ENCODE measurements around the gene PLA2G4E.

Gene PLA2G4E

DNA sequence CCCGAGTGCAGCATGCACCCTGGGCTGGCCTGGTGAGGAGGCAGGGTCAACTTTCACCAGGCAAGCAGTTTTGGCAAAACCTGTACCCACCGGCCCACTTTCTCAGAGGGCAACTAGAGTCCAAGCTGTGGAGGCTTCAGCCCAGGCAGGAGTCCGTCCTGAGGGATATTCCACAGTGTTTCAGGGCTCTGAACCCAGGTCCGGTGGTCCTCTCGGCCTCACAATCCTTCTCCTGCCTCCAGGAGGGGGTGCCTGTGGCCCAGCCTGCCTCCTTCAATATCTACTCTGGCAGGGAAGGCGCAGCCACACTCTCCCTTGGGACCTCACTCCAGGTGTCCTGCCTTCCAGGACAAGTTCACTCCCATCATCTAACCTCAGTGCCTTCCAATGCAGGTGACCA lies 3.9 kb downstream of the PLA2G4E start:
- Histone ChIP-seq H3K4me3 (ENCODE audit: insufficient read length, low read depth) (no peak overlapping the region), H3K4me1 (ENCODE audit: insufficient read depth, insufficient read length) (peaks cover 2% of the 10 kb centered on the region), H3K36me3 (ENCODE audit: insufficient read depth, insufficient read length, low read length) (no peaks in the 10 kb centered on the region), H3K27me3 (ENCODE audit: insufficient read depth, insufficient read length) (no peaks in the 10 kb centered on the region), H3K9ac (ENCODE audit: insufficient read length, low read depth) (no peak overlapping the region), H3K9me3 (ENCODE audit: insufficient read depth, low read length) (no peaks in the 10 kb centered on the region; the same call in 1 of the 2 replicates)
- TF ChIP-seq SUZ12 (IDR thresholded peaks at IDR 0.05; ENCODE audit: extremely low read depth, insufficient read depth, insufficient read length) (no peak), ZNF274 (IDR thresholded peaks at IDR 0.05; ENCODE audit: low read depth, low read length) (no peak), YY1 (IDR thresholded peaks at IDR 0.05; ENCODE audit: insufficient read depth, insufficient read length) (no peak)
- no peak for DNase-seq (ENCODE audit: low read depth, low spot score)

DNA sequence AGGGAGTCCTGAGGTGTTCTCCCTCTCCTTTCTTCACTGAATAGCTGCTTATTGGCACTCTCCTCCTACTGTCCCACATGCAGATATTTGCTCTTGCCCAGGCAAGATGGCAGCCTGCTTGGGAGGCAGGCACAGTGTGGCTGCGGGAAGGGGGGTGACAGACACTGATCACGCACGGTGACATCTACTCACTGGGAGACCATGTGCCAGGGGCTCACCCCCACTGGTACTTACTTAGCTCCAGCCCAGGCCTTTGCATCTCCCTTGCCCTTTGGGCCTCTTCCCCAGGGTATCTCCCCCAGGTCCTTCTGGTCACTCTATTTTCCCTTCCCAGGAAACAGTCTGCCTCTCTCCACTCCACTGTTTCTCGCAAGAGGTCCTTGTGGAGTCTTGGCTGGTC lies 6.4 kb downstream of the PLA2G4E start:
- DNase-seq (ENCODE audit: low read depth, low spot score): no peak
- Histone ChIP-seq H3K4me1 (ENCODE audit: insufficient read depth, insufficient read length) (peaks cover 2% of the 10 kb centered on the region), H3K9ac (ENCODE audit: insufficient read length, low read depth) (no peak overlapping the region), H3K36me3 (ENCODE audit: insufficient read depth, insufficient read length, low read length) (no peaks in the 10 kb centered on the region), H3K9me3 (ENCODE audit: insufficient read depth, low read length) (no peaks in the 10 kb centered on the region), H3K27me3 (ENCODE audit: insufficient read depth, insufficient read length) (no peaks in the 10 kb centered on the region), H3K4me3 (ENCODE audit: insufficient read length, low read depth) (no peak overlapping the region)
- TF ChIP-seq SUZ12 (IDR thresholded peaks at IDR 0.05; ENCODE audit: extremely low read depth, insufficient read depth, insufficient read length) (no peak), YY1 (IDR thresholded peaks at IDR 0.05; ENCODE audit: insufficient read depth, insufficient read length) (no peak), ZNF274 (IDR thresholded peaks at IDR 0.05; ENCODE audit: low read depth, low read length) (no peak)

DNA sequence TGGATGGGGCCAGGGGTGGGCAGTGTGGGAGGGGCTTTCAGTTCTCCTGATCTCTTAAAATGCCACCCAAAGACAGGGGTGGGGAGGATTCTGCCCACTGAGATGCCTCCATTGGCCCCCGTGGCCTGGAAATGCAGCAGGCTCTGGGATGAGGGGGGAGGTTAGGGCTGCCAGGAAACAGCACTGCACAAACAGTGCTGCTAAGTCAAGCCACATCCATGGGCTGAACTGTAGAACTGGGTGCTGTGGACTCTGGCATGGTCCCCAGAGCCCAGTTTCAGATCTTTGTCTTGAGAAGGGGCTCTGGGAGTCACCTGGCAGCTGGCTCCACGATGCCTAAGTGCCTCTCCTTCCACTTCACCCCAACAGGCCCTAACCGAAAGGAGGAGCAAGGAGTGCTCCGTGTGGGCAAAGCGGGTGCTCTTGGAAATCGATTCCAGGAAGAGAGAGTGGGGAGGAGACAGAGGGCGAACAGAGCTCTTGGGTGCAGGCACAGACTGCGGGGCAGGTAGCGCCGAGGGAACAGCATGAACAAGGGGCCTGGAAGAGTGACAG lies 7.8 kb downstream of the PLA2G4E start:
- Histone ChIP-seq H3K4me3 (ENCODE audit: insufficient read length, low read depth) (no peak overlapping the region), H3K9me3 (ENCODE audit: insufficient read depth, low read length) (no peaks in the 10 kb centered on the region), H3K4me1 (ENCODE audit: insufficient read depth, insufficient read length) (peaks cover 2% of the 10 kb centered on the region), H3K27me3 (ENCODE audit: insufficient read depth, insufficient read length) (no peaks in the 10 kb centered on the region), H3K36me3 (ENCODE audit: insufficient read depth, insufficient read length, low read length) (no peaks in the 10 kb centered on the region), H3K9ac (ENCODE audit: insufficient read length, low read depth) (no peak overlapping the region)
- TF ChIP-seq SUZ12 (IDR thresholded peaks at IDR 0.05; ENCODE audit: extremely low read depth, insufficient read depth, insufficient read length) (no peak), ZNF274 (IDR thresholded peaks at IDR 0.05; ENCODE audit: low read depth, low read length) (no peak), YY1 (IDR thresholded peaks at IDR 0.05; ENCODE audit: insufficient read depth, insufficient read length) (no peak)
- DNase-seq (ENCODE audit: low read depth, low spot score): no peak

DNA sequence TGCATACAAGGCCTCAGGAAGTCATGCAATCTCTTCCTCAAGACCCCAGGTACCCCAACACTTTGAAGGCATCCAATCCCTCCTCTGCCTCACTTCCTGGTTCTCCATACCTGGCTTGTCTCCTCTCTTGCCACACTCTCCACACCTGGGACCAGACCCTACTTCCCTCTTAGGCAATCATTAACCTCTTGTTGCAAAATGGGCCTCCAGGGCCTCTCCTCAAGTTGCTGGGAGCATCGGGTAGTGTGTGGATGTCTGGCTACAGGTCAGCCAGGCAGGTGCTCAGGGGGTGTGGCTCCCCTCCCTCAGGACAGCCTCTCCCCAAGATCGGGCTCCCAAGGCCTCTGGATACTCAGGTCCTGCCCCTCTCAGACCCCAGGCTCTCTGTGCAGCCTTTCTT lies 8.6 kb downstream of the PLA2G4E start:
- Histone ChIP-seq H3K4me3 (ENCODE audit: insufficient read length, low read depth) (no peak overlapping the region), H3K4me1 (ENCODE audit: insufficient read depth, insufficient read length) (peaks cover 2% of the 10 kb centered on the region), H3K9ac (ENCODE audit: insufficient read length, low read depth) (no peak overlapping the region), H3K9me3 (ENCODE audit: insufficient read depth, low read length) (no peaks in the 10 kb centered on the region), H3K27me3 (ENCODE audit: insufficient read depth, insufficient read length) (no peaks in the 10 kb centered on the region), H3K36me3 (ENCODE audit: insufficient read depth, insufficient read length, low read length) (no peaks in the 10 kb centered on the region)
- TF ChIP-seq YY1 (IDR thresholded peaks at IDR 0.05; ENCODE audit: insufficient read depth, insufficient read length) (no peak), ZNF274 (IDR thresholded peaks at IDR 0.05; ENCODE audit: low read depth, low read length) (no peak), SUZ12 (IDR thresholded peaks at IDR 0.05; ENCODE audit: extremely low read depth, insufficient read depth, insufficient read length) (no peak)
- DNase-seq (ENCODE audit: low read depth, low spot score): no peak

DNA sequence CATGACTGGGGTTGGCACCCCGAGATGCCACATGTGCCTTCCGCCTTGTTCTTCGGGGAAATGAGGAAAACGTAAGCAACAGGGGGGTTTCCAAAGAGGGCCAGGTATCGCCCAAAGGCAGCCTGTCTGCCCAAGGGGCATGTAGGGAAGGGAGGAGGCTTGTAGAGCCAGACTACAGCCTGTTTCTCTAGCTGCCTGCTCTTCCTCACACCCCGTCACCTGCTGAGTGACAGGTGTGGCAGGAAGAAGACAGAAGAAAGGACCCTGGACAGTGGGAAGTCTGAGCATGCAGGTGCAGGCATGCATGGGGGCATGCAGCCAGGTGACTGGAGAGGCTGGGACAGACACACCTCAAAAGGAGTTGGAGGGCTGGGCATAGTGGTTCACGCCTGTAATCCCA lies 9.8 kb downstream of the PLA2G4E start:
- no peak for DNase-seq (ENCODE audit: low read depth, low spot score)
- TF ChIP-seq YY1 (IDR thresholded peaks at IDR 0.05; ENCODE audit: insufficient read depth, insufficient read length): no peak
- no peak for TF ChIP-seq ZNF274 (IDR thresholded peaks at IDR 0.05; ENCODE audit: low read depth, low read length)
- TF ChIP-seq SUZ12 (IDR thresholded peaks at IDR 0.05; ENCODE audit: extremely low read depth, insufficient read depth, insufficient read length): no peak
- Histone ChIP-seq H3K27me3 (ENCODE audit: insufficient read depth, insufficient read length) (no peaks in the 10 kb centered on the region), H3K4me3 (ENCODE audit: insufficient read length, low read depth) (no peak overlapping the region), H3K9me3 (ENCODE audit: insufficient read depth, low read length) (no peaks in the 10 kb centered on the region), H3K9ac (ENCODE audit: insufficient read length, low read depth) (no peak overlapping the region), H3K4me1 (ENCODE audit: insufficient read depth, insufficient read length) (peaks cover 2% of the 10 kb centered on the region), H3K36me3 (ENCODE audit: insufficient read depth, insufficient read length, low read length) (no peaks in the 10 kb centered on the region)

GRCh38 chr15:42010434-42010833 lies 10.4 kb downstream of the PLA2G4E start:
- Histone ChIP-seq H3K4me3 (ENCODE audit: insufficient read length, low read depth) (no peak overlapping the region), H3K27me3 (ENCODE audit: insufficient read depth, insufficient read length) (no peaks in the 10 kb centered on the region), H3K4me1 (ENCODE audit: insufficient read depth, insufficient read length) (peaks cover 2% of the 10 kb centered on the region), H3K36me3 (ENCODE audit: insufficient read depth, insufficient read length, low read length) (no peaks in the 10 kb centered on the region), H3K9me3 (ENCODE audit: insufficient read depth, low read length) (no peaks in the 10 kb centered on the region), H3K9ac (ENCODE audit: insufficient read length, low read depth) (no peak overlapping the region)
- no peak for DNase-seq (ENCODE audit: low read depth, low spot score)
- TF ChIP-seq YY1 (IDR thresholded peaks at IDR 0.05; ENCODE audit: insufficient read depth, insufficient read length): no peak
- TF ChIP-seq ZNF274 (IDR thresholded peaks at IDR 0.05; ENCODE audit: low read depth, low read length): no peak
- no peak for TF ChIP-seq SUZ12 (IDR thresholded peaks at IDR 0.05; ENCODE audit: extremely low read depth, insufficient read depth, insufficient read length)

DNA sequence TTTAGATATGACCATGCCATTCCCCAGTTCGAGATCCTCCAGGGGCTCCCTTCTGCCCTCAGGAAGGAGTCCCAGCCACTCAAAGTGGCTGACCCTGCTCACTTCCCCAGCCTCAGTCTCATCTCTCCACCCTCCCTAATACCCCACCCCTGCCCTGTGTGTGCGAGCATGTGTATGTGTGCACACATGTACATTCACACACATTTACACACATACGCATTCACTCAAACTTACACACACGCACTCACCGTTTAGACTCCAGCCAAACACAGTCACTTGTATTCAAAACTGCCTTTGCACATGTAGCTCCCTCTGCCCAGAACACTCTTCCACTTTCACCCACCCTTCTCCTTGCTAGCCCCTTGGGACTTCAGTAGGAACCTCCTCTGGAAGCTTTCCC lies 11.4 kb downstream of the PLA2G4E start:
- Histone ChIP-seq H3K9me3 (ENCODE audit: insufficient read depth, low read length) (no peaks in the 10 kb centered on the region), H3K4me3 (ENCODE audit: insufficient read length, low read depth) (no peak overlapping the region), H3K36me3 (ENCODE audit: insufficient read depth, insufficient read length, low read length) (no peaks in the 10 kb centered on the region), H3K4me1 (ENCODE audit: insufficient read depth, insufficient read length) (peaks cover 2% of the 10 kb centered on the region), H3K9ac (ENCODE audit: insufficient read length, low read depth) (no peak overlapping the region), H3K27me3 (ENCODE audit: insufficient read depth, insufficient read length) (no peaks in the 10 kb centered on the region)
- TF ChIP-seq YY1 (IDR thresholded peaks at IDR 0.05; ENCODE audit: insufficient read depth, insufficient read length) (no peak), ZNF274 (IDR thresholded peaks at IDR 0.05; ENCODE audit: low read depth, low read length) (no peak), SUZ12 (IDR thresholded peaks at IDR 0.05; ENCODE audit: extremely low read depth, insufficient read depth, insufficient read length) (no peak)
- no peak for DNase-seq (ENCODE audit: low read depth, low spot score)

Data from NT2/D1 (cell line).